GM18909 (cell line): ENCODE data around the gene EXOC6.
"Not testable (repeated sequence)": the region's sequence is repeated elsewhere in the genome, so short reads cannot be mapped to it uniquely, and the experiment has no call there.

Experiments used
- ATAC-seq: cut with Tn5 transposase; IDR thresholded peaks from one replicate; pipeline ENCODE4 v1.9.1; 2021; ENCODE audit warnings: mild to moderate bottlenecking; ENCODE audit not compliant: unreplicated experiment, poor library complexity

EXOC6 gene

GRCh38 chr10:93095225-93095624 is 246.9 kb downstream of the EXOC6 start:
- no peak for ATAC-seq

GRCh38 chr10:93096901-93097300 is 248.6 kb downstream of the EXOC6 start:
- ATAC-seq = no peak

- ATAC-seq = no peak
Measured at GRCh38 chr10:93097386-93097785, 249.1 kb downstream of the EXOC6 start.

GRCh38 chr10:93098816-93099215 is 250.5 kb downstream of the EXOC6 start:
- no peak for ATAC-seq

DNA sequence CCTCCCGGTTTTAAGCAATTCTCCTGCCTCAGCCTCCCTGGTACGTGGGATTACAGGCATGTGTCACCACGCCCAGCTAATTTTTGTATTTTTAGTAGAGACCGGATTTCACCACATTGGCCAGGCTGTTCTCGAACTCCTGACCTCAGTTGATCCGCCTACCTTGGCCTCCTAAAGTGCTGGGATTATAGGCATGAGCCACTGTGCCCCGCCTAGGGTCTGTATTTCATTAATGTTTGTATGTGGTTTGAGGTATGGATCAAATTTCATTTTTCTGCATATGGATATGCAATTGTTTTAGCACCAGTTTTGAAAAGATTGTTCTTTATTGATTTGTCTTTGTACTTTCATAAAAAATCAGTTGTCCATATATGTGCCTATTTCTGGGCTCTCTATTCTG is 251.3 kb downstream of the EXOC6 start:
- no peak for ATAC-seq

DNA sequence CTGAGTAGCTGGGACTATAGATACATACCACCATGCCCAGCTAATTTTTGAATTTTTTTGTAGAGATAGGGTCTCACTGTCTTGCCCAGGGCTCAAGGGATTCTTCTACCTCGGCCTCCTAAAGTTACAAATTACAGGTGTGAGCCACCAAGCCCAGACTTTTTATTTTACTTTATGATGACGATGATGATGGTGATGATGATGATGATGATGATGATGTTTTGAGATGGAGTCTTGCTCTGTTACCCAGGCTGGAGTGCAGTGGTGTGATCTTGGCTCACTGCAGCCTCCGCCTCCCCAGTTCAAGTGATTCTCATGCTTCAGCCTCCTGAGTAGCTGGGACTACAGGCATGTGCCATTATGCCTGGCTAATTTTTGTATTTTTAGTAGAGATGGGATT is 252.8 kb downstream of the EXOC6 start:
- not testable (repeated sequence) for ATAC-seq

GRCh38 chr10:93103953-93104352 is 255.6 kb downstream of the EXOC6 start:
- ATAC-seq = no peak

DNA sequence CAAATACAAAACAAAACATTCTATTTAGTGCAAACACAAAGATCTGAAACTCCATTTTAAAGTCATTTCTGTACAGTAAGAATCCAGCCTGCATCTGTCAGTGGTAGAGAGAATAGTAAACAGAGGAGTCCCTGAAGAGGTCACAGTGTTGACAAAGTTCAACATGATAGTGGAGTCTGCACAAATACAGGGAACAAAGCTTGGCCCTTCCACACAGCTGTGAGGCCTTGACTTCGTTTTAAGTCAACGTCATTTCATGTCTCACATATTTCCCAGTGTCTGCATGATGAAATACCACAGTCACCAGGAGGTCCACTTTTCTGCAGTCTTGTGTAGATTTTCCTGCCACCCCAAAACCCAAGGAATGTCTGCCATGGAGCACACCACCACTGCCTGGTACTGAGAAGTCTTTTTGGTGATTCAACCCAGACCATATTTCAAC is 258.3 kb downstream of the EXOC6 start:
- ATAC-seq = no peak
